Epithelial cell of prostate (primary cell): ENCODE data around the gene CTIF.

Experiments
- DNase-seq: peaks from one replicate; pipeline ENCODE4 v3.0.0-alpha.2; 2011; ENCODE audit warnings: low read depth, low spot score
- H3K27ac ChIP-seq: fragments of 450-650 bp; 2 replicates; pipeline ENCODE4 v1.5.1; 2017; ENCODE audit warnings: mild to moderate bottlenecking

Gene CTIF

DNA sequence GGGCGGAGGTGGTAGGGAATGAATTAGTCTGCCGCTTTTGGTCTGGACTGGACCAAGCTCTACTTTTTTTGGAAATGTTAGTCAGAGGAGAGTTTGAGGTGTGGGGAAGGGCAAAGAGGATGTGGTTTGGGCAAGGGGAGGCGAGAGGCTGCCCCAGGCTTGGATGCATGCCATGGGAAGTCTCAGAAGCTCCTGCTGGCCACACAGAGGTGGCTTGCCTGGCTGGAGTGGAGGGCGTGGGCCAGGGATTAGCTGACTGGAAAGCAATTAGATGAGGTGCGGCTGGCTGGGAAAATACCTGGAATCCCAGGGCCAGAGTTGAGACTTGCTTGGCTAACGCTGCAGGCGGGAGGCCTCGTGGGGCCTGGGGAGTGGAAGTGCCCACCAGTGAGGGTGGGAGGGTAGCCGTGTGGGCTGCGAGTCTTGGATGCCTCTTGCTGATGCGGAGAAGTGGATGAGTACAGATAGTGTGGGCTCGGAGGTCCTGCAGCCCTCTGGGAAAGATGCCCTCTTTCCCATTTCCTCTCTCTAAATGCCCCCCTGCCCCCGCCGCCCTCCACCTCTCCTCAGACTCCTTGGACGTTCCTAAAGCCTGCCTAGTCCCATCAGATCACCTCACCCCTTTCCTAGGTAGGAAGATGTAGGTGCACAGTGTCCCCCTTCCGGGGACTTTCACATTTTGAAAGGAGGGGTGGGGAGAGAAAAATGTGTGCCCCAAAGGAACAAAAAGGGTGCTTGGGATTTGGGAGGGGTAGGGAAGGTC lies 294.3 kb downstream of the CTIF start:
- peak overlapping the region; percentile 75 for H3K27ac ChIP-seq
- peak; percentile 18 for DNase-seq

DNA sequence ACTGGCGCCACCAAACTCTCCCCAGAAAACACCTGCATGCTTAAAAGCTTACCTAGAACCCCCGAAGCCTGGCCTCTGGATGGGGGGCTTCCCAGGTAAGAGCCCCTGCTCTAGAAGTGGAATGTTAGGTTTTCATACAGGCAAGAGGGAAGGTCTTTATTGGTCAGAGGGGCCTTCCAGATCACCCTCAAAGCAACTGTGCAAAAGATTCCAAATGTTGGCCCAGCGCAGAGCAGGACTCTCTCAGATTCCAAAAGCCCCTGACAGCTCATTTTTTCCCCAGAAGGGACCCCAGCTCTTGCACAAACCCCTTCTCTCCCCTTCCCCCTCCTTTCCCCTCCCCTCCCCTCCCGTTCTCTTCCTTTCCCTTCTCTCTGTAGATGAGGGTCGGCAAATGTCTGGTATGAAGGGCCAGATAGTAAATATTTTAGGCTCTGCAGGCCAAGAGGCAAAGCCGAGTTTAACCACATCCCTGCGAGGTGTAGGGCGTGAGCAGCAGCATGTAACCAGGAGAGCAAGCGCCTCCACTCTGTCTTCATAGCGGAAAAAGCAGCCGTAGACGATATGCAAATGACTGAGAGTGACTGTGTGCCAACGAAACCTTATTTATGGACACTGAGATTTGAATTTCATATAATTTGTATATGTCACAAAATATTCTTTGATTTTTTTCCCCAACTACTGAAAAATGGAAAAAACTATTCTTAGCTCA lies 295.0 kb downstream of the CTIF start:
- no peak for DNase-seq
- peak overlapping the region; percentile 75 for H3K27ac ChIP-seq

DNA sequence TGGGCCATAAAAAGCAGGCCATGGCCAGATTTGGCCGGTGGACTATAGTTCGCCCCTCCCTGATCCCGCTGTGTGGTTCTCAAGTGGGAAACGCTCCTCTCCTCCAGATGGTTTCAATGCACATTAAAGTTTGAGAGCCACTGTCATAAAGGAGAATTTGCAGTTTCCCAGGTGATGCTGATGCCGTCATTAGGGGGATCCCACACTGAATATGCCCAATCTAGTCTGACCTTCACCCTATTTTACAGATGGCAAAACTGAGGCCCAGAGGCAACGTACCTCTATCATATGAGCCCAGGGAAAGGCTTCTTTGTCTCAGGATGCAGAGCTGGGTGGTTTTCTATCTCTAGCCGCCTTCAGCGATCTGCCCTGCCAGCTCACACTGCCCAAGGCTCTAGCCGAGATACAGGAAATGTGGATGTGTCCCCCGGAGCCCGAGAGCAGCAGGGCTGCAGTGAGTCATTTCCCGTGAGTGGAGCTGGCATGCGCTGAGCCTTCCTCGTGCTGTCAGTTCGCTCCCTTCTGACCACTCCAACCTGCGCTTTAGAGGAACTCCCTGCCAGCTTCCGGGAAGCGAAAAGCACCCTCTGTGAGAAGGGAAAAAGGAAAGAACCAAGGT lies 295.7 kb downstream of the CTIF start:
- peak overlapping the region; percentile 75 for H3K27ac ChIP-seq
- peak; percentile 78 for DNase-seq

DNA sequence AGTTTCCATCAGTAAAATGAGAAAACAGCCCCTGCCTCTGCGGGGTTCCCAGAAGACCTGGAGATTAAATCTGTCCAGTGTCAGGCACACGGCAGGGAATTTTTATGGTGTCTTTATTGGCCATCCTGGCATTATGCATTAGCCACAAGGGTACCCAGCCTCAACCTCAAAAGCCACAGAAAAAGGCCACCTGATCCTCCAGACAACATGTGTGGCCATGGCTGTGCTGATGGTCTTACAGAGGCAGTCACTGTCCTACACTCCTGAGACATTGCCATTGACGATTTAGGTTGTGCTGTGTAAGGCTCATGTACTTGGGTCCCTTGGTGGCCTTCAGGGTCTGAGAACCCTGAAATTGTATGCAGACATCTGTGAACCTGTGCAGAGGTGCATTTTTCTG lies 296.3 kb downstream of the CTIF start:
- peak overlapping the region; percentile 75 for H3K27ac ChIP-seq
- DNase-seq = no peak

DNA sequence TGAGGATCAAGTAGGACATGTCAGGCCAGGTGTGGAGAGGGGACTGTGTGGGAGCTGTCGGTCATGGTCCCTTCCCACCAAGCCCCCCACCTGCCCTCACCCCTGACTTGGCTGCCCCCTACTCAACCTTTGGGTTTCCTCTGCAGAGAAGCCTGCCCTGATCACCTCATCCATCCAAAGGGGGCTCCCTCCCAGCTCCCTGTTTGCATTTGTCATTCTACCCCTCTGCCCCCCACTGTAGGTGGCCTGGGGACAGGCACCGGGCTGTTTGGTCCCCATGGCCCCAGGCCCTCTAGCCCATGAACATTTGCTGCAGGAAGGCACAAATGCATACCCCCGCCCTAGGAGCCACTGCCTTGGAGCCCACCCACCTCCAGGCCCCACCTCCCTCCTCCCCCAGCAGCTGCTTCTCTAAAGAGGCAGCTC lies 296.9 kb downstream of the CTIF start:
- H3K27ac ChIP-seq = no peak overlapping the region
- DNase-seq = no peak

DNA sequence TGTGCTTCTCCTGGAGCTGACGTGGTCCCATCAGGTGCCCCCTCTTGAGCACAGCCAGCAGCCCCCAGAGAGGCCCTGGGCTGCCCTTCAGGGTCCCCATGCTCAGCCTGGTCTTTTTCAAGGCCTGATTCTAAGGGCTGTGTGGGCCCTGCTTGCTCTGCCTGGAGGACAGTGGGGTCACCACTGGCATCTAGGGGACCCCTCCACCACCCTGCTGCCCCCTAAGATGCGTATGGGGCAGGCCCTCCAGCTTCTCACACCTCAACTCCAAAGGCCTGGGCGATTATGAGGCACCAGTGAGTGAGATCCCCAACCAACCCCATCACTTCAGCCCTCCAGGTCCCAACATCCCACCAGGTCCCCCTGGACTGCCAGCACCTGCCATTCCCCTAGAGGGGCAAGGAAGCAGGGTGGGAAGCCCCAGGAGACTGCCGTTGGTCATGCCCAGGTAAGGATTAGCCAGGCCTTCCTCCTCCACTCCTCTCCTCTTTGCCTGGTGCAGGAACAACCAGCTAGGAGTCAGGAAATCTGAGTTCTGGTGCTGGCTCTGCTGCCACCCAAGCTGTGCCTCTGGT lies 297.5 kb downstream of the CTIF start:
- no peak for DNase-seq
- H3K27ac ChIP-seq = no peak overlapping the region

DNA sequence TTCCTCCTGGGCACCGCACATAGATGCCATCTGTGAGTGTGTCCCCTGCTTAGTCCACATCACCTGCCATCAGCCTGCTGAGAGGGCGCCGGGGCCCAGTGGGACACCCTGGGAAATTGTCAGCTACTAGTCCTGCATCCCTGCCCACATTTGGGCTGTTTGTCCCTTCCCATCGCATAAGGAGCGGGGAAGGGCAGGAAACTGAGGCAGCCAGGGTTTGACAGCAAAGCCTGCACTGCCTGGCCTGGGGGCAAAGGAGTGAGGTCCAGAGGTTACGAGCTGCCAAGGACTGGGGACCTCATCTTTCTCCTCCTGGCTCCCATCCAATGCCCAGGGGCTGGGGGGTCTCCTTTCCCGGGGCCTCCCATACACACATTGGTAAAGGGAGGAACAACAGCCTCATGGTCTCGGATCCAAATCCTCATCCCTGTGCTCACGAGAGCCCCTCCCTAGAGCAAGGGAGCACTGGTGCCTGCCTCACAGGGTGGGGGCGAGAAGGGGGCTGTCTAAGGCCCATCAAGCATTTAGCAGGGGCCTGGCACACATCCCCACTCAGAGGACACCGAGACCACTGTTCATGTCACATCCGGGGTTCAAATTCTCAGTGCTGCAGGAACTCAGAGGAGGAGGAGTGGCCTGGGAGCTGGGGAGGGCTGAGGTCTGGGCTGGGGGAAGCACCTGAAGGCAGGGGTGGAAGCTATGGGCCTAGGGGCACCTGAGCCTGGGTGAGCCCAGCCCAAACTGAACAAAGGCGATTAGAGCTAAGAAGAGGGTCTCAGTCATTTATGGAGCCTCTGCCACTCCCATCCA lies 298.2 kb downstream of the CTIF start:
- H3K27ac ChIP-seq = no peak overlapping the region
- no peak for DNase-seq

DNA sequence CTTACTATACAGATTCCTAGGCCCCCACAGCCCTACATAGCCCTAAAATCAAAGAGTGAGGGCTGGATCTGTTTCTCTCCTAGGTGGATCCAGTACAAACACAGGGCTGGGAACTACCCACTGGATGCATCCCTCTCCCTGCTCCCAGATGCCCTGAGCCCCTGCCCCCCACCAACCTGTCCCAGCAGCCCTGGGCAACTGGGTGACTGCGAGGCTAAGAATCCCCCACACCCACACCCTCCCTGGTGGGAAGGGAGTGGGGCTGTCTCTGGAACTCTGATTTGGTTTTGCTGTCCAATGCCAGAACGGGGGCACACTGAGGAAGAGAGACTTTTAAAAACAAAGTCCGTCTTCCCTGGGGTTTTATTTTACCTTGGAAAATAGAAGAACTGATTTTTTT lies 298.8 kb downstream of the CTIF start:
- DNase-seq = no peak
- H3K27ac ChIP-seq = no peak overlapping the region

DNA sequence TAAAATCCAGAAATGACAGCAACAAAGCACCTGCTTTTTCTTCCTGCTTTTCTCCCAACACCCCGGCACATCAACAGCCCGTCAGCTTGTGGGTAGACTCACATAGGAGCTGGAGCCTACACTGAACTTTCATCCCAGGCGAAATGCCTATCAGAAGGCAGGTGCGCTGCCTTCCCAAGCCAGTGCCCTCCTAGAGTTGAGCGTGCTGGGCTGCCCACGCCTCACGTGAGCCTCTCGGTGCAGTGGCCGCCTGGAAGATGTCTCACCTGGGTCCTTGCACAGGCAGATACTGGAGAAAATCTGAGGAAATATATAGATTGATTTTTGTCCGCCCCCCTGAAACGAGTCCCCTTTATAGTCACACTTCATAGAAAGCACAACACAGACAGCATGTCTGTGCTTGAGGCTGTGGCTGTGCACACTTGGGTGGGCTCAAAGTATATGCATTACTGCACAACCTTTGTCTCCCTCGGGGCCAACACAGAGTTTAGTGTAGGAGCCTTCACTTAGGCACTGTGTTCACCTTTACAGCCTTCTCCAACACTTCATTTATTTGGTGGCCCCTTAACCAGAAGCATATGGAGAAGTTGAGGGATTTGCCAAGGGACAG lies 299.4 kb downstream of the CTIF start:
- DNase-seq = no peak
- H3K27ac ChIP-seq = peak overlapping the region; percentile 76

DNA sequence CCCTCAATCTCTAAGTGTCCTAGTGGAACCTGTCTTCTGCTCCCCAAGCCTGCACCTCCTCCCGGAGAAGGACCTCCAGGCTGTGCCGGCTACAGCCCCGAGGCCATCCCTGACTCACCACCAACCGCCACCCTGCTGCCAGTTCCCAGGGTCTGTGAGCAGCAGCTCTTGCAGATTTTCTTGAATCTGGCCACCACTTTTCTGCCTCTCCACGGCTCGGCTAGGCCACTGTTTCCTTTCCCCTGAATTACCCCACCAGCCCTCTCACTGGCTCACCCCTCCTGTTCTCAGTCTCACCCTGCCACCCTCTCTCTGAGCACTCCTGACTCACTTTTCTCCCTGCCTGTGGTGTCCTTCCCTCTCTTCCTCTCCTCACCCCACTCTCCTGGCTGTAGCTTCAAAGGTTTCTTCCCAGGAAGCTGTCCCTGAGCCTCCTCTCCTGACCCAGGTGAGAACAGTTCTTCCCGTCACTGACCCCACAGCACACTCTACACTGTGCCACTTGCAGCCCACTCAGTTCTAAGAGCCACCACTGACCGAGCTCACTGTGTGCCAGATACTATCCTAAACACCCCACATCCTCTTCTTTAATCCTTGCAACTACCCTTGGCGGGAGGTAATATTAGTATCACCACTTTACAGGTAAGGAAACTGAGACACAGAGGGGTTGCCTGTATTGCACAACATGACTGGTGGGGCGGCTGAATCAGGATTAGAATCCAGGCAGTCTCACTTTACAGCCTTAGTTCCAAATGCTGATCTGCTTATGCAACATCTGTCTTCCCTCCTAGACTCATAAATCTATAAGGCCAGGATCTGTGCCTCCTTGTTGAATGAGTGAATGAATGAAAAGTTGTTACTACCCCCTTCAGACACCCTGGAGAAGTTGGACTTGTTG lies 300.3 kb downstream of the CTIF start:
- peak; percentile 55 for DNase-seq
- peak overlapping the region; percentile 76 for H3K27ac ChIP-seq

DNA sequence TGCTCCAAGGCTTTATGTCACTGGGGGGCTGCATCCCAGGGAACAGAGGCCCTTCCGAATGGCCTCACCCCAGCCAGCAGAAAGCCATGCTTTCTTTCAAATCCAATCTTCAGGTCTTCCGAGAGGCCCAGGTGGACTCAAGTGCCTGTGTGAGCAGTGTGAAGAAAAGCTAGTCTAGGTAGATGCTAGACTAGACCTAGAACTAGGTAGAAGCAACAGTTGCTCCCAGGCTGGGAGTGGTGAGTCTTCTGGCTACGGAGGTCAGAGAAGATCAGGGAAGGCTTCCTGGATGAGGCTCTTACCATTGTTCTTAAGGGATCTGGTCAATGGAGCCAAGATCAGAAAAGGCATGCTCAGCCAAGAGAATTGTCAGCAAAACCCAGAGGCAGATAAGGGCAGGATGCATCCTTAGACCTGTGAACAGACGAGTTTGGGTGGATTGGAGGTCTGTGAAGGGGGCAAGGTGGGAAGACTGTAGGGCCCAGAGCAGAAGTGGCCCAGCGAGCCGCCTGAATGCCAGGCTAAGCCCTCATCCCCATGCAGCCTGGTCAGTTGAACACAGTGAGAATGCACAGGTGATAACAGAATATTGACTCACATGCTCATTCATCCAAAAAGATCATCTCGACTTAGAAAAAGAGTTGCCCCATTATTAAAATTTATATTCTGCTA lies 301.1 kb downstream of the CTIF start:
- H3K27ac ChIP-seq = peak overlapping the region; percentile 76

DNA sequence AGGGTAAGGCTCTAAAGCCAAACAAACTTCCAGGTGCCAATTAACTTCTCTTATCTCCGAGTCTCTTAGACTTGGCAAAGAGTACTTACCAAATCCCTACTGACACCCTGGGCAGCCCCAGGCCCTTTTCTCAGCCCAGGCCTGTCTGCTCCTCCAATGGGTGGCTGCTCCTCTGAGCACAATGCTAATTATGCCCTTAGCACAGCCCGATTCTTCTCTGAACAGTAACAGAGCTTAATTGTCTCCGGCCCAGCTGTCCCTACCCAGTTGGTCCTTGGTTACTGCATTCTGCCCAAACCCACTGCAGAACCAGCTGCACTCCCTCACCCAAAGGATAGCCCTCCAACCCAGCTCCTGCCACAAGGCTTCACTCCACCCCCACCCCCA lies 301.7 kb downstream of the CTIF start:
- no peak overlapping the region for H3K27ac ChIP-seq

More for the DNA sequence above, 301.1 kb downstream of the CTIF start:
- no peak for DNase-seq

DNA sequence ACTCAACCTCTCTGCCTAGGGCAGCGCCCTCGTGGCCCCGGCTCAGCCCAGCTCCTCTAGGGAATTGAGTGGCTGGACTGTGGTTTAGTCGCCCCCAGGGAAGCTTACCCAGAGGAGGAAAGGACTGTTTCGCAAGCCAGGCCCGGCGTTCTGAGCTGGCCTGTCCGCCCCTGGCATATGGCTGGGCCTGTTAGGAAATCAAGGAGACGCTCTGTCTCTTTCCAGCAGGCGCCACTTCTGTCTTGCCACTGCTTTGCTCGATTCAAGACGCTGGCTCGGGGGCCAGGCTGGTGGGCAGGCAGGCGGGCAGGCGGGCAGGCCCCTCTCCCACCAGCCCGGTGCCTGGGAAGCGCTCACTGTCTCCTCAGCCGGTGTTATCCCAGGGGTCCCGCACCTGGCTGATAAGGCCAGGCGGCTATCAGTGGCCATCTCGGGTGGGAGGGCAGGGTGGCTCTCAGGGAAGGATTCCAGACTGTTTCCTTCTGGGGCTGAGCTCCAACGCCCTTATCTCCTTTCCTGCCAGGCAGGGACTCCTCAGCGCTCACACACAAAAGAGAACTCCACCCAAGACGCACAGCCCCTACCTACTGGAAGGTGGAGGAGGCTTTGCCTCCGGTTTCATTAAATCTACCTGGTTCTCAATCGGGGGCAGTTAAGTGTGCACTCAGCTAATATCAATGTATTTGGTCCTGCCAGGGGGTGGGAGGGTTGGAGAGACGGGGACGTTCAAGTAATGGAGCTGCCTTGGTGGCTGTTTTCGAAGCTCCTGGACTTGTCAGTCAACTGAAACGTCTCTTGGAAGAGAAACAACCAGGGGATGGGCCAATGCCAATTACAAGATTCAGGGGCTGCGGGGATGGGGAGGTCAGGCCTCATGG lies 302.8 kb downstream of the CTIF start:
- DNase-seq = no peak
- no peak overlapping the region for H3K27ac ChIP-seq

More for the DNA sequence above, 301.7 kb downstream of the CTIF start:
- no peak for DNase-seq

DNA sequence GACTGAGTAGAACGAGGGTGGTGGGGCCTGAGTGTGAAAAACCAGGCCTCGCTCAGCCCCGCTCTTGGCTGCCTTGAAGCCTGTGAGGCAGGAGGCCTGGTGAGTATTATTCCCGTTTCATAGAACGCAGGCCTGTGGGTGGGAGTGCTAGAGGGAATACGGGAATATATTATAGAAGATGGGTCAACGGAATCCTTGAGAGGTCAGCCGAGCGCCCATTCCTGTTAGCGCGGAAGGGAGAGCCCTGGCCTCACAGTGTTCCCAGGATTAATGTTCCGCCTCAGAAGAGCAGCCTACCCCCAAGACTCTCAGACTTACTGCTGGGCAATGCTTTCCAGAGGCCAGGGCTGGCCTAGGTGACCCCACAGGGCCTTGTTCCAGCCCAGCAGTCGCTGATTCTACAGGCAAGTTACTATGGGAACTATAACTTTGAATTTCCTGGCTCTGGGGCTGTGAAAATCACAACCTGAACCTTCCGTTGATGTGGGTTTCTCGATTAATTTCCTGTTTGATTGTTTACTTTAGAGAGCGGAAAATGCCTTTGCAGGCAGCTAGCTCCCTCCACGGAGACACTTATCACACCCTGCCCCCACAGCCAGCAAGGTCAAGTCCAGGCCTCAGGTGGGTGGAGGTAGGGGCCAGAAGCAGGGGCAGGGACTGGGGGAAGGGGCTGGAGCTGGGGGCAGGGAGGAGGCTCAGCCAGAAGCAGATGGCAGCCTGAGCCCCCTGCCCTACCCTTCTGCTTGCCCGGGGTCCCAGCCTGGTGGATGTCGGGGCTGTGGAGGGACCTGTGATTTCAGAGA lies 303.6 kb downstream of the CTIF start:
- DNase-seq = no peak
- no peak overlapping the region for H3K27ac ChIP-seq

DNA sequence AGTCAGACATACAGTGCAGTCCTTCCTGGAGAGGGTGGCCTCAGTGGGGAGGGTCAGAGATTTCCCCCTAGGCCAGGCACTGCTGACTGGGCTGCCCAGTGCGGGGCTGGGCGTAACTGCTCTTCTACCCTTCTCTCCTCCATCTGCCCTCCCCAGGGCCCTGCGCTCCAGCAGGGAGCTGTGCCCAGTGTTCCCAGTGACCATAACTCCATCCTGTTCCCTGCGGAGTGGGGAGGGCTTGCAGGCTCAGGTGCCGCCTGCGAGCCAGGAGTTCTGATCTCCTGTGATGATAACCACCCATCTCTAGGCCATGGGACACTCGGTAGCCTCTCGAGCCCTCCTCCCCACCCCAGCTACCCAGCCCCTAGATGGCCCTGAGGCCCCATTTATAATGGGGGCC lies 304.3 kb downstream of the CTIF start:
- DNase-seq = no peak
- no peak overlapping the region for H3K27ac ChIP-seq

DNA sequence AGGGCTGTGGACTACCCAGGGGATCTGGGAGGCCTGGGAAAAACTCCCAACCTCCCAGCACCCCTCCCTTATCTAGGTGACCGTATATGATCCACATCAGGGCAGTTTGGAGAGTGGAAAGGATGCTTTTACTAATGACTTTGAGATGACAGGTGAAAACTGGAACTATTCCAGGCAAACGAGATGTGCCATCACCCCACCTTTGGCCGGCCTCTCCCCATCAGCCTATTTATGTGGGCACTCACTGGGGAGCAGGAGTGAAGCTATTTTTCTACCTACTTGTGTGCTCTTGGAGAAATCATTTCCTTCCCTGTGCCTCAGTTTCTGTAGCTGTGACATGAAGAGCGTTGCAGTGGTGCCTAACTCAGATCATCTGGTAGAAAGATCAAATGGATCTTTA lies 304.8 kb downstream of the CTIF start:
- H3K27ac ChIP-seq = no peak overlapping the region
- no peak for DNase-seq

DNA sequence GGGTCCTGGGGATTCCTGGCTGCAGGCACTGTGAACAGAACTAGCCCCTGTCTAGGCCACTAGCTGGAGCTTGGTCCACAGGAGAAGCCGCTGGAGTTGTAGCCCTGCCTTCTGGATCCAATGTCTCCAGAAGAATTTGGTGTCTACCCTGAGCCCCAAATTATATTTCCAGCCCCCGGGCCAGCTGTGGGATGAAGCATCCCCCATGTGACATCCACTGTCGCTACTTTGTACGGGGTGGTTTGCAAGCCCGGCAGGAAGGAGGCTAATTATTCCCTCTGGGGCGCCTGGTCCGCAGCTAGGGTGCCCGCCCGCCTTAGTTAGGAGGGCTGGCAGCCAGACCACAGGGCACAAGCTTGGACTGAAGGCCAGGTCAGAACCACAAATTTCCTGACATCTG lies 305.4 kb downstream of the CTIF start:
- DNase-seq = no peak
- no peak overlapping the region for H3K27ac ChIP-seq
